Common myeloid progenitor, CD34-positive (primary cell): Measurements from ENCODE around the gene GSKIP.

Experiments
- CTCF ChIA-PET: fragments of 350-600 bp; sonication (Branson Sonifier 250); formaldehyde crosslinking; loops from one replicate; lab custom pipeline; 2021; ENCODE audit warnings: antibody characterized with exemption; lab: Charles Lee
- POLR2A ChIA-PET: fragments of 350-600 bp; sonication (Branson Sonifier 250); formaldehyde crosslinking; loops from one replicate; lab custom pipeline; 2021; ENCODE audit warnings: antibody characterized with exemption; lab: Charles Lee
- DNase-seq, 3 donors: peaks; one replicate each; pipeline versions ENCODE4 v3.0.0 to v3.0.0-alpha.2; 2013
- H3K27ac ChIP-seq, 2 experiments: 1 replicate in 1 of 2; 2 replicates in 1 of 2; pipeline ENCODE4 v1.7.0; 2013; ENCODE audit warnings: inconsistent platforms in 2 of 2, low read length in 2 of 2, mild to moderate bottlenecking in 2 of 2, low read depth in 1 of 2, moderate library complexity in 1 of 2; ENCODE audit not compliant: severe bottlenecking in 2 of 2, insufficient read depth in 1 of 2, poor library complexity in 1 of 2
- H3K27me3 ChIP-seq, 5 experiments: replicated peaks in 2 of 5; 1 replicate in 3 of 5; 2 replicates in 2 of 5; pipeline versions ENCODE4 v1.6.1 to v1.7.0; 2013; ENCODE audit warnings: low read length in 4 of 5, mild to moderate bottlenecking in 2 of 5, moderate library complexity in 2 of 5, inconsistent platforms in 1 of 5; ENCODE audit not compliant: insufficient read depth in 5 of 5, control insufficient read depth in 4 of 5
- H3K36me3 ChIP-seq, 4 experiments: 1 replicate in 2 of 4; 2 replicates in 2 of 4; pipeline versions ENCODE4 v1.6.1 to v1.7.0; 2013; ENCODE audit warnings: low read length in 3 of 4, control low read depth in 1 of 4, mild to moderate bottlenecking in 1 of 4; ENCODE audit not compliant: control insufficient read depth in 4 of 4, insufficient read depth in 4 of 4
- H3K4me1 ChIP-seq, 4 experiments: 1 replicate in 3 of 4; 2 replicates in 1 of 4; pipeline versions ENCODE4 v1.6.1 to v1.7.1; 2013; ENCODE audit warnings: low read length in 3 of 4, mild to moderate bottlenecking in 3 of 4, control low read depth in 1 of 4, inconsistent platforms in 1 of 4, moderate library complexity in 1 of 4; ENCODE audit not compliant: control insufficient read depth in 4 of 4, insufficient read depth in 4 of 4; ENCODE audit errors: control extremely low read depth in 1 of 4
- H3K4me3 ChIP-seq, 7 experiments: 1 replicate in 4 of 7; 2 replicates in 3 of 7; pipeline versions ENCODE4 v1.5.1 to v1.7.0; 2013; ENCODE audit warnings: mild to moderate bottlenecking in 7 of 7, low read length in 6 of 7, moderate library complexity in 6 of 7, inconsistent platforms in 2 of 7, low read depth in 2 of 7, control low read depth in 1 of 7; ENCODE audit not compliant: insufficient read depth in 4 of 7, control insufficient read depth in 1 of 7; ENCODE audit errors: extremely low read depth in 1 of 7
- H3K9me3 ChIP-seq, 5 experiments: 1 replicate in 4 of 5; 2 replicates in 1 of 5; pipeline versions ENCODE4 v1.6.1 to v1.7.1; 2013; ENCODE audit warnings: low read length in 4 of 5, mild to moderate bottlenecking in 2 of 5, inconsistent platforms in 1 of 5, low read depth in 1 of 5, moderate library complexity in 1 of 5; ENCODE audit not compliant: control insufficient read depth in 4 of 5, insufficient read depth in 2 of 5; ENCODE audit errors: control extremely low read depth in 1 of 5
- WGBS: methylation state at CpG from one replicate; pipeline ENCODE4 v1.1.5; 2013; ENCODE audit not compliant: insufficient coverage; 5-methylcytosine and 5-hydroxymethylcytosine counted together

The GSKIP gene

DNA sequence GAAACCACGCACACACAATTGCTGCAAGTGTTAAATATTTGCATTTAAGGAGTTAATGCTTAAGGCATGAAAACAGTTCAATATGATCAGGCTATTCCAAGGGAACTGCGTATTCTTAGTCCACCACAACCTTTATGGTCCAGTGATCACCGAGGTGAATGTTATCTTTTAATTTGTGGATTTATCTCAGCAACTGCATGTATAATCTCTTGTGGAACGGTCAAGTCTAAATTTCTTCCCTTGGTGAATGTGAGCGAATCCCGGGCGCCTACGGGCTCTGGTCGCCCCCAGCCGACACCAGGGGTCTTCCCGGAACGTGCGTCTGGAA, 27.6 kb downstream of the GSKIP start:
- peaks cover 2 to 18% (median 14%) of the 10 kb centered on the region in 4 experiments for H3K4me1 ChIP-seq
- CTCF ChIA-PET = interaction anchor here (0.7 to 1.0 kb wide), 2 partner anchors 24 to 34 kb away, joined by 3 read pairs; no protein-coding TSS in a partner anchor
- no peaks in the 10 kb centered on the region for H3K9me3 ChIP-seq
- peak overlapping the region; percentile 38 to 88 (median 69) for H3K4me3 ChIP-seq
- H3K36me3 ChIP-seq = peaks cover 0 to 6% (median 1%) of the 10 kb centered on the region in 4 experiments
- no peak for DNase-seq
- peaks cover 0 to 13% (median 4%) of the 10 kb centered on the region in 5 experiments for H3K27me3 ChIP-seq
- no peak overlapping the region for H3K27ac ChIP-seq
- WGBS = 3% methylated on average over 5 of the region's 13 CpGs
- POLR2A ChIA-PET = interaction anchor here (0.9 kb wide), 1 partner anchor 27 kb away, joined by 3 read pairs; the partner anchor contains the start of genes ATG2B and GSKIP

DNA sequence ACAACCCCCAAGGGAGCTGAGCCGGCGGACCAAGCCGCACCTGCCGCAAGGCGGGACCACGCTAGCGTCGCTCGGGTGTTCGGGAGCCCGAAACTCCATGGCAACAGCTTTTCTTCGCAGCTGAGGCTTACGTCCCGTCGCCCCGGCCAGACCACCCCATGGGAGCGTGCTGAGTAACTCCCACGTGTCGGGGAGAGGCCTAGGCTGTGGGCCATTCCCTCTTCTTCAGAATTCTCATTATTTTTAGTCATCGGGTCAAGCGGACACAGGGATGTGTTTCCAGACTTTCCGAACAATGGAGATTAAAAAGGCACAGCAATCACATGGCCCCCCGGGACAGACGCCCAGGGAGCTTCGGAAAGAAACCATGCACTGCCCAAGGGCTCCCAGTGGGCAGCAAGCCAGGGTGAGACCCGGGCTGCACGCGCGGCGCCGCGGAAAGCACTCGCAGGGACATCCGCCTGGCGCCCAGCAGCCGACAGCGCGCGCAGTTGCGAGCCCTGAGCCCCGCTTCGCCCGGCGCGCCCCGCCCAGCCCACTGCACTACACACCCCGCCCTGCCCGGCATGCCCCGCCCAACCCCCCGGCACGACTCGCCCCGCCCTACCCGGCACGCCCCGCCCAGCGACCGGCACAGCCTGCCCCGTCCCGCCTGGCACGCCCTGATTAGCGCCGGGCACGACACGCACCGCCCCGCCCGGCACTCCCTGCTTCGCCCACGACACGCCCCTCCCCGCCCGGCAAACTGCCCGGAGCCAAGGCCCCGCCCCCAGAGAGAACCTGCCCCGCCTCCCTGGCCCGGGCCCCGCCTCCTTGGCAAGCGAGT, 28.2 kb downstream of the GSKIP start:
- H3K9me3 ChIP-seq = no peaks in the 10 kb centered on the region
- H3K27me3 ChIP-seq = peaks cover 0 to 13% (median 4%) of the 10 kb centered on the region in 5 experiments
- peaks cover 0 to 2% (median under 1%) of the 10 kb centered on the region in 4 experiments for H3K36me3 ChIP-seq
- DNase-seq = peak; percentile 94 to 97 (median 97)
- H3K4me3 ChIP-seq = peak overlapping the region; percentile 59 to 90 (median 77)
- peak overlapping the region in 1 of 2 experiments; percentile 66 for H3K27ac ChIP-seq
- under 1% methylated on average over 41 of the region's 79 CpGs for whole genome bisulfite sequencing
- ChIA-PET POLR2A (interaction anchor here (0.9 kb wide), 1 partner anchor 28 kb away, joined by 3 read pairs; the partner anchor contains the start of genes ATG2B and GSKIP), CTCF (interaction anchor here (0.7 to 1.0 kb wide), 2 partner anchors 24 to 32 kb away, joined by 3 read pairs; no protein-coding TSS in a partner anchor)
- H3K4me1 ChIP-seq = peaks cover 2 to 18% (median 14%) of the 10 kb centered on the region in 4 experiments

DNA sequence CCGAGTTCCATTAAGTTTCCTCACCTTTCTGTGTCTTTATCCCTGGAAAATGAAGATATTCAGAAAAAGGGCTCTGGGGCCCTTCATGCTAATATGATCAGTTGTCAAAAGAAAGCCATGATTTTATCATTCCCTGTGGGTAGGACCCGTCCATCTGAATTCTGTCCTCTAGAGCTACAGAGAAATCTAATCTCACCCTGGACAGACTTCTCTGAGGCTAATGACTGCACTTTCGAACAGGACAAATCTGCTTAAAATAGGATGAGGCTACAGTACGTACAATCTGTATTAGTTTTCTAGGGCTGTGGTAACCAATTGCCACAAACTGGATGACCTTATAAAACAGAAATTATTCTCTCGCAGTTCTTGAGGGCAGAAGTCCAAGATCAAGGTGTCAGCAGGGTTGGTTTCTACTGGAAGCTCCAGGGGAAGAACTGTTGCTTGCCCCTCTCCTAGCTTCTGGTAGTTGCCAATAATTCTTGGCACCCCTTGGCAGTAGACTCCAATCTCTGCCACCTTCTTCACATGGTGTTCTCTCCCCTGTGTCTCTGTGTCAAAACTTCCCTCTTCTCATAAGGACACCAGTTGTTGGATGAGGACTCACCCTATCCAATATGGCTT, 29.9 kb downstream of the GSKIP start:
- CTCF ChIA-PET = interaction anchor here (1.2 to 1.6 kb wide), 2 partner anchors 10 to 15 kb away, joined by 3 read pairs; no protein-coding TSS in a partner anchor
- no peaks in the 10 kb centered on the region for H3K9me3 ChIP-seq
- H3K36me3 ChIP-seq = no peaks in the 10 kb centered on the region
- H3K4me3 ChIP-seq = peak overlapping the region in 1 of 7 experiments; percentile 37
- 91% methylated on average over 5 of the region's 5 CpGs for WGBS
- POLR2A ChIA-PET = interaction anchor here (1.2 kb wide), 1 partner anchor 30 kb away, joined by 3 read pairs; the partner anchor contains the start of genes ATG2B and GSKIP
- peaks cover 2 to 16% (median 14%) of the 10 kb centered on the region in 4 experiments for H3K4me1 ChIP-seq
- H3K27ac ChIP-seq = no peak overlapping the region
- H3K27me3 ChIP-seq = peaks cover 0 to 13% (median 4%) of the 10 kb centered on the region in 5 experiments
- DNase-seq = no peak

DNA sequence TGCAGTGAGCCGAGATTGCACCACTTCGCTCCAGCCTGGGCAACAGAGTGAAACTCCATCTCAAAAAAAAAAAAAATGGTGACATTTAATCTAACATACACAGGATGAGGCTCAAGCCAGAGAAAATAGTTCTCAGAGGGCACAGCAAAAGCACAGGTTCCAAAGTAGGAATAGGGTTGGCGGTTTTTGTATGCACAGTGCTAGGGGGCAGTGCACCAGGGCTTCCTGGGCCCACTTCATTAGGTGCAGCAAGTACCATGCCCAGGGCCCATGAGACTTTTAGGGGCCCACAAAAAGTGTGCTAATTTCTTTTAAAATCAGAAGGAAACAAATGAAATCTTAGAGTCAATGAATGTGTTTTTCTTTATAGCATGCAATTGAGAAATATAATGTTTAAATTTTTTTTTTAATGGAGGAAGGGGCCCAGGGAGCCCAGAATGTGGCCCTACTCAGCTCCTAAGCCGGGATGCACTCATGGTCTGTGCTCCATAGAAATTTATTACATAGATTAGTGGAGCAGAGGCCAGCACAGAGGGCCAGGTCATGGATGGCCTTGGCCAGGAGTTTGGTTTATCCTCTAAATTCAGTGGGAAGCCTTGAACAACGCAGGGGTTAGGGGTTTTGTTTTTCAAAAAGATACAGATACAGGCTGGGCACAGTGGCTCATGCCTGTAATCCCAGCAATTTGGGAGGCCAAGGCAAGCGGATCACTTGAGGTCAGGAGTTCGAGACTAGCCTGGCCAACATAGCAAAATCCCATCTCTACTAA, 30.9 kb downstream of the GSKIP start:
- ChIA-PET CTCF (interaction anchor here (1.2 to 1.4 kb wide), 2 partner anchors 9 to 18 kb away, joined by 3 to 5 read pairs; no protein-coding TSS in a partner anchor), POLR2A (no interaction called here)
- no peak for DNase-seq
- no peaks in the 10 kb centered on the region for H3K9me3 ChIP-seq
- peaks cover 0 to 13% (median 4%) of the 10 kb centered on the region in 5 experiments for H3K27me3 ChIP-seq
- H3K4me1 ChIP-seq = peaks cover 2 to 16% (median 13%) of the 10 kb centered on the region in 4 experiments
- no peaks in the 10 kb centered on the region for H3K36me3 ChIP-seq
- 100% methylated on average over 4 of the region's 7 CpGs for WGBS
- H3K27ac ChIP-seq = no peak overlapping the region
- no peak overlapping the region for H3K4me3 ChIP-seq

DNA sequence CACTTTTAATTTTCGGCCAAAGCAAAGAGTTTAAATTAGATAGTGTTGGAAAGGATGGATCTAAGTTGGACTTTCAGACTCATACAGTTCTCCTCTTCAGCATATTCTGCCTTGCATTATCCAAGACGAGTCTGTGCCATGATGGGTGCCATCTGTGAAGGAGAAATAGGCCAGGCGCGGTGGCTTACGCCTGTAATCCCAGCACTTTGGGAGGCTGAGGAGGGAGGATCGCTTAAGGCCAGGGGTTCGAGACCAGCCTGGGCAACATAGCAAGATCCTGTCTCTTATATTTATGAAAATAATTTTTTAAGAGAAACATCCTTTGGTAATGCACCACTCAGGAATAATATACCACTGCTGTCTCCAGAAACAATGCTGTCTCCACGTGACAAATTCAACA, 35.1 kb downstream of the GSKIP start:
- ChIA-PET CTCF (interaction anchor here (0.6 kb wide), 1 partner anchor 13 kb away, joined by 3 read pairs; no protein-coding TSS in a partner anchor), POLR2A (no interaction called here)
- Histone ChIP-seq H3K27me3 (no peaks in the 10 kb centered on the region), H3K36me3 (no peaks in the 10 kb centered on the region), H3K9me3 (no peaks in the 10 kb centered on the region), H3K27ac (no peak overlapping the region), H3K4me1 (peaks cover 0 to 2% (median 0%) of the 10 kb centered on the region in 4 experiments), H3K4me3 (no peak overlapping the region)
- no peak for DNase-seq
- 97% methylated on average over 6 of the region's 8 CpGs for WGBS

DNA sequence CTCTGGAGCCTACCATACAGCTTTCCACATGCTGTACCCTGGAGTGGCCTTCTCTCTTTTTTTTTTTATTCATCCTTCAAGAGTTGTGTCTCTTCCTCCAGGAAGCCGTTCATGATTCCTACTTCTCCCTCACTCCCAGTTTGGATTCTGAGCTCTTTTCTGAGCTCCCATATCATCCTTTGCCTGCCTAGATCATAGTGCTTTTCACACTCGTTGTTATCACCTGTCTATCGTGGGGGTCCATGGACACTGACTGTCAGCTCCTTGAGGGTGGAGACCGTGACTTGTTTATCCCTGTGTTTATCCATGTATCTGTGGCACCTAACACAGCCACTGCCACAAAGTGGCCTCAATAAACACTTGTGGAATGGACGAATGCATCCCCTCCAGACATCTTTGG, 35.6 kb downstream of the GSKIP start:
- H3K9me3 ChIP-seq = no peaks in the 10 kb centered on the region
- H3K4me1 ChIP-seq = peaks cover 0 to 2% (median 0%) of the 10 kb centered on the region in 4 experiments
- DNase-seq = no peak
- WGBS = 97% methylated on average over 5 of the region's 5 CpGs
- H3K27me3 ChIP-seq = no peaks in the 10 kb centered on the region
- POLR2A ChIA-PET = interaction anchor here (0.6 kb wide), 1 partner anchor 86 kb away, joined by 5 read pairs; no protein-coding TSS in a partner anchor
- CTCF ChIA-PET = no interaction called here
- H3K36me3 ChIP-seq = no peaks in the 10 kb centered on the region
- no peak overlapping the region for H3K4me3 ChIP-seq
- no peak overlapping the region for H3K27ac ChIP-seq
